Parathyroid adenoma (tissue), 2 donors: Measurements from ENCODE around the gene ARHGEF40.

ENCODE experiments used
- H2AFZ ChIP-seq: fragments of 300-600 bp; sonication (generic); one replicate; pipeline ENCODE4 v1.7.0; 2017; ENCODE audit warnings: antibody characterized with exemption, mild to moderate bottlenecking
- H3K27ac ChIP-seq: fragments of 300-600 bp; sonication (generic); one replicate; pipeline ENCODE4 v1.7.0; 2017
- H3K27me3 ChIP-seq: fragments of 300-600 bp; sonication (generic); one replicate; pipeline ENCODE4 v1.7.0; 2017; ENCODE audit warnings: low read length; ENCODE audit not compliant: control insufficient read depth, insufficient read depth
- H3K36me3 ChIP-seq: fragments of 300-600 bp; sonication (generic); one replicate; pipeline ENCODE4 v1.7.0; 2017; ENCODE audit warnings: low read length; ENCODE audit not compliant: control insufficient read depth, insufficient read depth
- H3K4me1 ChIP-seq: fragments of 300-600 bp; sonication (generic); one replicate; pipeline ENCODE4 v1.7.0; 2017; ENCODE audit warnings: control low read depth
- H3K4me2 ChIP-seq: fragments of 300-600 bp; sonication (generic); one replicate; pipeline ENCODE4 v1.7.0; 2017; ENCODE audit warnings: low read length
- H3K4me3 ChIP-seq: fragments of 300-600 bp; sonication (generic); one replicate; pipeline ENCODE4 v1.7.0; 2017; ENCODE audit warnings: low read depth, low read length
- H3K79me2 ChIP-seq: fragments of 300-600 bp; sonication (generic); one replicate; pipeline ENCODE4 v1.7.0; 2017; ENCODE audit warnings: control low read depth
- H3K9ac ChIP-seq: fragments of 300-600 bp; sonication (generic); one replicate; pipeline ENCODE4 v1.7.0; 2017; ENCODE audit warnings: mild to moderate bottlenecking
- H3K9me3 ChIP-seq: fragments of 300-600 bp; sonication (generic); one replicate; pipeline ENCODE4 v1.7.0; 2017; ENCODE audit warnings: low read length; ENCODE audit not compliant: control insufficient read depth
- TF ChIP-seq, protein P1 (sequence below): fragments of 300-600 bp; sonication (generic); IDR thresholded peaks from one replicate; pipeline ENCODE4 v1.7.0; 2017; ENCODE audit warnings: antibody characterized with exemption, mild to moderate bottlenecking
- donor health status: primary hyperparathyroidism.

Gene ARHGEF40

DNA sequence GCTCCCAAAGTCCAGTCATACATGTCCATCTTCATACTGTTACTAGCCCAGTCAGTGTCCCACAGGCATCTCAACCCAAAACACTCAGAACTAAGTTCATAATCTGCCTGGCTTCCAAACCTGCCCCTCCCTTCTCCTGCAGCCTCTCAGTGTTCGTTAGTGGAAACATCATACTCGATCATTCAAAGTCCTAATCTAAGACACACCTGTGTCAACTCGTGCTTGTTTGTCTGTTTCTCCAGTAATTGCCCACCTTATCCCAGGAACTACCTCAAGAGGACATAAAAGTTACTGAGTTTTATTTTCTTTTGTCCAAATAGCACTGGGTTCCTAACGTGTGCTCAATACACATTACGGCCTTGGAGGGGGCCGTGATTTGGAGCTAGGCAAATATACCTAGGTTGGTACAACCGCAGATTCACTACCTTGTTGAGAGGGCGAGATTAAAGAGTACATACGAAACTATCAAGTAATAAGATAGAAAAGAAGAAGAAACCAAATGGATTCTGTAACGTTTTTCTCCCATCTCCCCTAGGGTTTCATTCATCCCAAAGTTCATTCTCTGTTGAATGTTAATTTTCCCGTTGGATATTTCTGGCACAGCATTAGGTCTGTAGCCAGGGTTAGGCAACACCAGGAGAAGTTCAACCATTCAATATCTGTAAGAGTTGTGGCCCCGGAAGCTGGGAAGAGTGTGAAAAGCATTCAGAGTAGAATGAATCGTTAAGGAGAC, 9.3 kb upstream of the ARHGEF40 start:
- Histone ChIP-seq H3K36me3 (no peaks in the 10 kb centered on the region), H3K27me3 (no peaks in the 10 kb centered on the region), H3K4me2 (no peak overlapping the region), H3K4me1 (no peaks in the 10 kb centered on the region), H3K79me2 (no peaks in the 10 kb centered on the region), H3K9me3 (no peaks in the 10 kb centered on the region), H3K9ac (no peak overlapping the region), H3K27ac (no peak overlapping the region), H3K4me3 (no peak overlapping the region), H2AFZ (no peak overlapping the region)
- TF ChIP-seq, protein P1, sequence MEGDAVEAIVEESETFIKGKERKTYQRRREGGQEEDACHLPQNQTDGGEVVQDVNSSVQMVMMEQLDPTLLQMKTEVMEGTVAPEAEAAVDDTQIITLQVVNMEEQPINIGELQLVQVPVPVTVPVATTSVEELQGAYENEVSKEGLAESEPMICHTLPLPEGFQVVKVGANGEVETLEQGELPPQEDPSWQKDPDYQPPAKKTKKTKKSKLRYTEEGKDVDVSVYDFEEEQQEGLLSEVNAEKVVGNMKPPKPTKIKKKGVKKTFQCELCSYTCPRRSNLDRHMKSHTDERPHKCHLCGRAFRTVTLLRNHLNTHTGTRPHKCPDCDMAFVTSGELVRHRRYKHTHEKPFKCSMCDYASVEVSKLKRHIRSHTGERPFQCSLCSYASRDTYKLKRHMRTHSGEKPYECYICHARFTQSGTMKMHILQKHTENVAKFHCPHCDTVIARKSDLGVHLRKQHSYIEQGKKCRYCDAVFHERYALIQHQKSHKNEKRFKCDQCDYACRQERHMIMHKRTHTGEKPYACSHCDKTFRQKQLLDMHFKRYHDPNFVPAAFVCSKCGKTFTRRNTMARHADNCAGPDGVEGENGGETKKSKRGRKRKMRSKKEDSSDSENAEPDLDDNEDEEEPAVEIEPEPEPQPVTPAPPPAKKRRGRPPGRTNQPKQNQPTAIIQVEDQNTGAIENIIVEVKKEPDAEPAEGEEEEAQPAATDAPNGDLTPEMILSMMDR, result no peak

GRCh38 chr14:21061347-21061668, 8.8 kb upstream of the ARHGEF40 start:
- no peaks in the 10 kb centered on the region for H3K4me1 ChIP-seq
- H2AFZ ChIP-seq, result no peak overlapping the region
- H3K36me3 ChIP-seq, result no peaks in the 10 kb centered on the region
- no peaks in the 10 kb centered on the region for H3K79me2 ChIP-seq
- no peak overlapping the region for H3K9ac ChIP-seq
- no peak overlapping the region for H3K4me3 ChIP-seq
- H3K9me3 ChIP-seq, result no peaks in the 10 kb centered on the region
- H3K27ac ChIP-seq, result no peak overlapping the region
- H3K27me3 ChIP-seq, result no peaks in the 10 kb centered on the region
- TF ChIP-seq, protein P1, result no peak
- H3K4me2 ChIP-seq, result no peak overlapping the region

DNA sequence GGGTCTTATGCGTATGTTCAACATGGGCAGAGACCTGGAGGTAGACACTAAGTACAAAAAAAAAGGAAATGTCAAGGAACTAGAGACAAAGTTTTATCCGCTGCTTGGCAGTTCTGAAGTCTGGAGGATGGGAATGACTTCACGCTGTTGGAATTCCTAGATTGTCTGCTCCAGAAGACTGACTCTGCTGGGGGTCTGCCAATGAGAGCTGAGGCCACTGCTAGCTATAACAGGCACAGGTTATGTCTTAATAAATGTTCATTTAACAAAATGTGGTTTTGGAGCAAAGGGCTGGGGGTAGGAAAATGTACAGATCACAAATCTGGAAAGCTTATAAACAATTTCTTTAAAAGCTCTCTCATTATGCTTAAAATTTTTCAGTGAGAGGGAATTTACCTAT, 6.6 kb upstream of the ARHGEF40 start:
- H3K27ac ChIP-seq, result no peak overlapping the region
- no peaks in the 10 kb centered on the region for H3K79me2 ChIP-seq
- TF ChIP-seq, protein P1, result no peak
- peaks cover 3% of the 10 kb centered on the region for H3K4me1 ChIP-seq
- no peaks in the 10 kb centered on the region for H3K36me3 ChIP-seq
- H2AFZ ChIP-seq, result no peak overlapping the region
- no peak overlapping the region for H3K4me2 ChIP-seq
- no peak overlapping the region for H3K4me3 ChIP-seq
- H3K9me3 ChIP-seq, result no peaks in the 10 kb centered on the region
- no peaks in the 10 kb centered on the region for H3K27me3 ChIP-seq
- no peak overlapping the region for H3K9ac ChIP-seq

- H3K27ac ChIP-seq, result no peak overlapping the region
- H3K4me3 ChIP-seq, result no peak overlapping the region
- peaks cover under 1% of the 10 kb centered on the region for H3K79me2 ChIP-seq
- TF ChIP-seq, protein P1, result peak; percentile 16
- no peak overlapping the region for H3K4me2 ChIP-seq
- no peaks in the 10 kb centered on the region for H3K27me3 ChIP-seq
- no peaks in the 10 kb centered on the region for H3K9me3 ChIP-seq
- peaks cover 20% of the 10 kb centered on the region for H3K4me1 ChIP-seq
- H3K9ac ChIP-seq, result no peak overlapping the region
- H2AFZ ChIP-seq, result no peak overlapping the region
- H3K36me3 ChIP-seq, result no peaks in the 10 kb centered on the region
These were observed 3.1 kb upstream of the ARHGEF40 start for GRCh38 chr14:21066882-21067502.
